Measurements from ENCODE around the gene TK2.

DNA sequence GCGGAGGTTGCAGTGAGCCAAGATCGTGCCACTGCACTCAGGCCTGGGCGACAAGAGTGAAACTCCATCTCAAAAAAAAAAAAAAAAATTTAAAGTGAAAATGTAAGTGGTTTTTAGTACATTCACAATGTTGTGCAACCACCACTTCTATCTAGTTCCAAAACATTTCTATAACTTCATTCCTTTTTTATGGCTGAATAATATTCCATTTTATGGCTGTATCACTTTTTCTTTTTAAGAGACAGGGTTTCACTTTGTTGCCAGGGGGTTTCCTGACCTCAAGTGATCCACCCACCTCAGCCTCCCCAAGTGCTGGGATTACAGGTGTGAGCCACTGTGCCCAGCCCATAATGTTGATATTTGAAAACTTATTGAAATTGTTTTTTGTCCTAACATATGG, 42.9 kb upstream of the TK2 start:
- TF ChIP-seq, protein P1, sequence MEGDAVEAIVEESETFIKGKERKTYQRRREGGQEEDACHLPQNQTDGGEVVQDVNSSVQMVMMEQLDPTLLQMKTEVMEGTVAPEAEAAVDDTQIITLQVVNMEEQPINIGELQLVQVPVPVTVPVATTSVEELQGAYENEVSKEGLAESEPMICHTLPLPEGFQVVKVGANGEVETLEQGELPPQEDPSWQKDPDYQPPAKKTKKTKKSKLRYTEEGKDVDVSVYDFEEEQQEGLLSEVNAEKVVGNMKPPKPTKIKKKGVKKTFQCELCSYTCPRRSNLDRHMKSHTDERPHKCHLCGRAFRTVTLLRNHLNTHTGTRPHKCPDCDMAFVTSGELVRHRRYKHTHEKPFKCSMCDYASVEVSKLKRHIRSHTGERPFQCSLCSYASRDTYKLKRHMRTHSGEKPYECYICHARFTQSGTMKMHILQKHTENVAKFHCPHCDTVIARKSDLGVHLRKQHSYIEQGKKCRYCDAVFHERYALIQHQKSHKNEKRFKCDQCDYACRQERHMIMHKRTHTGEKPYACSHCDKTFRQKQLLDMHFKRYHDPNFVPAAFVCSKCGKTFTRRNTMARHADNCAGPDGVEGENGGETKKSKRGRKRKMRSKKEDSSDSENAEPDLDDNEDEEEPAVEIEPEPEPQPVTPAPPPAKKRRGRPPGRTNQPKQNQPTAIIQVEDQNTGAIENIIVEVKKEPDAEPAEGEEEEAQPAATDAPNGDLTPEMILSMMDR (IDR thresholded peaks at IDR 0.05; ENCODE audit: insufficient read depth, low read length, poor library complexity, severe bottlenecking): no peak
- no peak for TF ChIP-seq EZH2phosphoT487 (conservative IDR thresholded peaks at IDR 0.05; ENCODE audit: low read length)
